WTC11 (cell line): Measurements from ENCODE around the gene CAB39L. TPM values are rescaled to one million over a fixed set of nuclear protein-coding genes. Genes with fewer than 3 reads are reported as not detected.

Experiments used
- ATAC-seq: fragments of 200-7000 bp; cut with Tn5 transposase; 2 replicates; pipeline ENCODE4 v1.10.0; 2021; ENCODE audit warnings: mild to moderate bottlenecking, moderate library complexity
- CTCF ChIA-PET: fragments of 300-600 bp; sonication (Branson Sonifier 250); formaldehyde crosslinking; loops from one replicate; lab custom pipeline; 2021; ENCODE audit warnings: antibody characterized with exemption; lab: Charles Lee
- POLR2A ChIA-PET: fragments of 350-600 bp; sonication (Branson Sonifier 250); formaldehyde crosslinking; loops from one replicate; lab custom pipeline; 2021; ENCODE audit warnings: antibody characterized with exemption; lab: Charles Lee
- DNase-seq: peaks from one replicate; pipeline ENCODE4 v3.0.0; 2021; ENCODE audit warnings: low spot score
- H3K27ac Mint-ChIP-seq: 2 replicates; pipeline ENCODE4 v1.8.0; 2021; ENCODE audit warnings: mixed read lengths
- H3K27me3 Mint-ChIP-seq: 2 replicates; pipeline ENCODE4 v1.8.0; 2021; ENCODE audit warnings: low read depth, mild to moderate bottlenecking, moderate library complexity, mixed read lengths
- H3K36me3 Mint-ChIP-seq: 2 replicates; pipeline ENCODE4 v1.8.0; 2021; ENCODE audit warnings: mixed read lengths
- H3K4me1 Mint-ChIP-seq: 2 replicates; pipeline ENCODE4 v1.8.0; 2022; ENCODE audit warnings: mixed read lengths
- H3K4me3 Mint-ChIP-seq: 2 replicates; pipeline ENCODE4 v1.8.0; 2021; ENCODE audit warnings: mild to moderate bottlenecking, moderate library complexity, mixed read lengths
- H3K9me3 Mint-ChIP-seq: 2 replicates; pipeline ENCODE4 v1.8.0; 2021; ENCODE audit warnings: mixed read lengths
- CREM ChIP-seq: sonication (generic); formaldehyde crosslinking; IDR thresholded peaks from 2 replicates; pipeline ENCODE4 v1.8.1; 2022; ENCODE audit warnings: mild to moderate bottlenecking, missing genetic modification reagents, moderate library complexity
- EMX1 ChIP-seq: fragments of 250-450 bp; sonication (Bioruptor Pico); IDR thresholded peaks from 2 replicates; pipeline ENCODE4 v1.8.0; 2021; ENCODE audit warnings: mild to moderate bottlenecking
- FOXP1 ChIP-seq: sonication (generic); formaldehyde crosslinking; IDR thresholded peaks from 2 replicates; pipeline ENCODE4 v1.8.0; 2022; ENCODE audit warnings: missing genetic modification reagents, mild to moderate bottlenecking, moderate library complexity, borderline replicate concordance
- GABPB1 ChIP-seq: sonication (generic); formaldehyde crosslinking; IDR thresholded peaks from 2 replicates; pipeline ENCODE4 v1.8.1; 2023; ENCODE audit warnings: mild to moderate bottlenecking, missing genetic modification reagents
- HMGA2 ChIP-seq: fragments of 250-450 bp; sonication (Bioruptor Pico); IDR thresholded peaks from 2 replicates; pipeline ENCODE4 v1.4.0; 2021; ENCODE audit warnings: mild to moderate bottlenecking, moderate library complexity
- JUN ChIP-seq: sonication (generic); formaldehyde crosslinking; IDR thresholded peaks from 2 replicates; pipeline ENCODE4 v1.8.0; 2023; ENCODE audit warnings: mild to moderate bottlenecking, missing genetic modification reagents
- MXD4 ChIP-seq: fragments of 250-450 bp; sonication (Bioruptor Pico); IDR thresholded peaks from 2 replicates; pipeline ENCODE4 v1.8.0; 2021; ENCODE audit warnings: mild to moderate bottlenecking, moderate library complexity, borderline replicate concordance
- MYBL2 ChIP-seq: sonication (generic); formaldehyde crosslinking; IDR thresholded peaks from 2 replicates; pipeline ENCODE4 v1.8.1; 2023; ENCODE audit warnings: mild to moderate bottlenecking, moderate library complexity, missing genetic modification reagents
- PRRX2 ChIP-seq: fragments of 250-450 bp; sonication (Bioruptor Pico); IDR thresholded peaks from 2 replicates; pipeline ENCODE4 v1.8.0; 2021; ENCODE audit warnings: mild to moderate bottlenecking
- SMAD4 ChIP-seq: sonication (generic); formaldehyde crosslinking; IDR thresholded peaks from 2 replicates; pipeline ENCODE4 v1.8.0; 2022; ENCODE audit warnings: mild to moderate bottlenecking, missing genetic modification reagents
- TEAD4 ChIP-seq: sonication (generic); formaldehyde crosslinking; IDR thresholded peaks from 2 replicates; pipeline ENCODE4 v1.8.0; 2022; ENCODE audit warnings: mild to moderate bottlenecking, missing genetic modification reagents
- ZBTB21 ChIP-seq: sonication (generic); formaldehyde crosslinking; IDR thresholded peaks from 2 replicates; pipeline ENCODE4 v1.8.1; 2023; ENCODE audit warnings: mild to moderate bottlenecking, missing genetic modification reagents, borderline replicate concordance
- ZNF121 ChIP-seq: sonication (generic); formaldehyde crosslinking; IDR thresholded peaks from 2 replicates; pipeline ENCODE4 v1.8.0; 2023; ENCODE audit warnings: missing genetic modification reagents
- ZNF219 ChIP-seq: sonication (generic); formaldehyde crosslinking; IDR thresholded peaks from 2 replicates; pipeline ENCODE4 v1.8.0; 2023; ENCODE audit warnings: missing genetic modification reagents, mild to moderate bottlenecking, borderline replicate concordance
- ZNF396 ChIP-seq: fragments of 250-450 bp; sonication (Bioruptor Pico); IDR thresholded peaks from 2 replicates; pipeline ENCODE4 v1.8.0; 2021; ENCODE audit warnings: mild to moderate bottlenecking, moderate library complexity, borderline replicate concordance
- total RNA-seq: library from RNA; stranded (reverse); gene quantifications from 3 replicates; pipeline ENCODE4 v1.2.3, GENCODE V29; 2021
- TF ChIP-seq, protein P1 (sequence below): sonication (generic); formaldehyde crosslinking; IDR thresholded peaks from 2 replicates; pipeline ENCODE4 v1.8.0; 2022; ENCODE audit warnings: mild to moderate bottlenecking, missing genetic modification reagents
- TF ChIP-seq, protein P2 (sequence below): sonication (generic); formaldehyde crosslinking; IDR thresholded peaks from 2 replicates; pipeline ENCODE4 v1.8.1; 2023; ENCODE audit warnings: mild to moderate bottlenecking, missing genetic modification reagents
- TF ChIP-seq, protein P3 (sequence below): fragments of 200-600 bp; IDR thresholded peaks from 2 replicates; pipeline ENCODE4 v1.8.0; 2022; ENCODE audit warnings: antibody characterized with exemption
- TF ChIP-seq, protein P4 (sequence below): sonication (generic); formaldehyde crosslinking; IDR thresholded peaks from 2 replicates; pipeline ENCODE4 v1.8.0; 2023; ENCODE audit warnings: missing genetic modification reagents
- TF ChIP-seq, protein P5 (sequence below): fragments of 250-450 bp; sonication (Bioruptor Pico); IDR thresholded peaks from 2 replicates; pipeline ENCODE4 v1.9.0; 2021; ENCODE audit warnings: mild to moderate bottlenecking

Gene CAB39L
- total RNA-seq, 1 experiment from 2014 or later: 3.3 TPM

DNA sequence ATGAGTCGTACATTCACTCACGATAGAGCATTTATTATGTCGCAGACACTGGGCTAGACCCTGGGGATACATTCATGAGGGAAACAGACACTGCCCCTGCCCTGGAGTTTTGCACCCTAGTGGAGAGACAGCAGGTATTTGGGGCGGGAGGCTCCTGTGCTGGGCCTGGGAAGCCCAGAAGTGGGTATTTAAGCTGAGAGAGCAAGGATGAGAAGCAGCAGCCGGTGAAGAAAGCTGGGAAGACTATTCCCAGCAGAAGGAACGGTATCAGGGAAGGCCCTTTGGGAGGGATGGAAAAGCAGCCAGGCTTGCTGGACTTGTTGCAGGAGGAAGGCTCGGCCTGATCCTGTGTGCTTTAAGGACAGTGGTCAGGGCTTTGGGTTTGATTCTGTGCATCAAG, 141.6 kb downstream of the CAB39L start:
- Mint-ChIP-seq H3K9me3 (no peaks in the 10 kb centered on the region), H3K27me3 (no peaks in the 10 kb centered on the region; the same call in 1 of the 2 replicates), H3K4me3 (no peak overlapping the region), H3K36me3 (no peaks in the 10 kb centered on the region), H3K27ac (0 out of 2 replicates have a peak overlapping the region, but pooled peaks have one; percentile 26), H3K4me1 (peaks cover 35% of the 10 kb centered on the region)
- ATAC-seq (no peak), DNase-seq (no peak)
- ChIA-PET CTCF (interaction anchor here (0.8 to 0.9 kb wide), 2 partner anchors 28 to 142 kb away, joined by 3 read pairs; partner anchors contain the start of genes CAB39L and SETDB2), POLR2A (no interaction called here)
- no peak for TF ChIP-seq EMX1 (CRISPR knock-in tag)
- TF ChIP-seq MXD4 (CRISPR knock-in tag): no peak
- TF ChIP-seq, protein P1, sequence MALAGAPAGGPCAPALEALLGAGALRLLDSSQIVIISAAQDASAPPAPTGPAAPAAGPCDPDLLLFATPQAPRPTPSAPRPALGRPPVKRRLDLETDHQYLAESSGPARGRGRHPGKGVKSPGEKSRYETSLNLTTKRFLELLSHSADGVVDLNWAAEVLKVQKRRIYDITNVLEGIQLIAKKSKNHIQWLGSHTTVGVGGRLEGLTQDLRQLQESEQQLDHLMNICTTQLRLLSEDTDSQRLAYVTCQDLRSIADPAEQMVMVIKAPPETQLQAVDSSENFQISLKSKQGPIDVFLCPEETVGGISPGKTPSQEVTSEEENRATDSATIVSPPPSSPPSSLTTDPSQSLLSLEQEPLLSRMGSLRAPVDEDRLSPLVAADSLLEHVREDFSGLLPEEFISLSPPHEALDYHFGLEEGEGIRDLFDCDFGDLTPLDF (CRISPR knock-in tag): no peak
- TF ChIP-seq MYBL2 (CRISPR knock-in tag): no peak
- no peak for TF ChIP-seq SMAD4 (CRISPR knock-in tag)
- TF ChIP-seq ZNF121 (CRISPR knock-in tag): no peak
- no peak for TF ChIP-seq ZNF219 (CRISPR knock-in tag)
- no peak for TF ChIP-seq GABPB1 (CRISPR knock-in tag)
- TF ChIP-seq TEAD4 (CRISPR knock-in tag): no peak

DNA sequence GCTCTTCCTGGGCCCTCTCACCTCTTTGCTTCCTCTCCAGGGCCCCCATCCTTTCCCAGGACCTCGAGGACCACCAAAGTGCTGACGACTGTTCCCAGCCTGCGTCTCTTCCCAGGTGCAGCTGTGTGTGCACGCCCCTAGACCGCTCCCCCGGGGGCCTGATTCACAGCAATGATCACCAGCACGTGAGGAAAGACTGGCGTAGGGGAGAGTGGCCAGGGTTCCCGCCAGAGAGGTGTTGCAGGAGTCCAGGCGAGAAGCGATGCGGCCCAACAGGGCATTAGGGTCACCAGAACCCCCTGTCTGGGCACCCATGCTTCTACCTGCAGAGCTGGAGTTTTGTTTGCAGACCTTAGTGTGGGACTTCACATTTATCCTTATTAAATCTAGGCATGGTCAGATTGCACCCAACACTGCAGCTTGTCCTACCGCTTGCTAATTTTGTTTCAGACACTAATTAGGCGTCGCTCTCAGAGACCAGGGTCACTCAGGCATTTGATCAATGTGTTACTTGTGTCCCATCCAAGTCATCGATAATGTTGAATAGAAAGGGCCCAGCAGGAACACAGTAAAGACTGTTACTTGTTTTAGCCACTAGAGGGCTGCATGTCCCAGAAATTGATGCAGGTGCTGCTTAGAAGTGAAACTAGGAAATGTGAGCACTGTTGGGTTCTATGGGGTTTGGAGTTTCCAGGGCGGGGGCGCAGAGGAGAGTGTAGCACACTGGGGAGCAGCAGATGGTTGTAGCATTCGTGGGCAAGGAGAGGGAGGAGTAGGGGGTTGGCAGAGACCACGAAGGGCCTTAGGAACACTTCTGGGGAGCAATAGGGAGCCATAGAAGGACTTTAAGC, 142.9 kb downstream of the CAB39L start:
- Mint-ChIP-seq H3K36me3 (no peaks in the 10 kb centered on the region), H3K4me1 (peaks cover 35% of the 10 kb centered on the region), H3K9me3 (no peaks in the 10 kb centered on the region), H3K27ac (no peak overlapping the region), H3K4me3 (no peak overlapping the region), H3K27me3 (no peaks in the 10 kb centered on the region; the same call in 1 of the 2 replicates)
- DNase-seq: peak; percentile 35
- no peak for TF ChIP-seq JUN (CRISPR knock-in tag)
- TF ChIP-seq, protein P2, sequence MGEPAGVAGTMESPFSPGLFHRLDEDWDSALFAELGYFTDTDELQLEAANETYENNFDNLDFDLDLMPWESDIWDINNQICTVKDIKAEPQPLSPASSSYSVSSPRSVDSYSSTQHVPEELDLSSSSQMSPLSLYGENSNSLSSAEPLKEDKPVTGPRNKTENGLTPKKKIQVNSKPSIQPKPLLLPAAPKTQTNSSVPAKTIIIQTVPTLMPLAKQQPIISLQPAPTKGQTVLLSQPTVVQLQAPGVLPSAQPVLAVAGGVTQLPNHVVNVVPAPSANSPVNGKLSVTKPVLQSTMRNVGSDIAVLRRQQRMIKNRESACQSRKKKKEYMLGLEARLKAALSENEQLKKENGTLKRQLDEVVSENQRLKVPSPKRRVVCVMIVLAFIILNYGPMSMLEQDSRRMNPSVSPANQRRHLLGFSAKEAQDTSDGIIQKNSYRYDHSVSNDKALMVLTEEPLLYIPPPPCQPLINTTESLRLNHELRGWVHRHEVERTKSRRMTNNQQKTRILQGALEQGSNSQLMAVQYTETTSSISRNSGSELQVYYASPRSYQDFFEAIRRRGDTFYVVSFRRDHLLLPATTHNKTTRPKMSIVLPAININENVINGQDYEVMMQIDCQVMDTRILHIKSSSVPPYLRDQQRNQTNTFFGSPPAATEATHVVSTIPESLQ (CRISPR knock-in tag): no peak
- TF ChIP-seq, protein P3, sequence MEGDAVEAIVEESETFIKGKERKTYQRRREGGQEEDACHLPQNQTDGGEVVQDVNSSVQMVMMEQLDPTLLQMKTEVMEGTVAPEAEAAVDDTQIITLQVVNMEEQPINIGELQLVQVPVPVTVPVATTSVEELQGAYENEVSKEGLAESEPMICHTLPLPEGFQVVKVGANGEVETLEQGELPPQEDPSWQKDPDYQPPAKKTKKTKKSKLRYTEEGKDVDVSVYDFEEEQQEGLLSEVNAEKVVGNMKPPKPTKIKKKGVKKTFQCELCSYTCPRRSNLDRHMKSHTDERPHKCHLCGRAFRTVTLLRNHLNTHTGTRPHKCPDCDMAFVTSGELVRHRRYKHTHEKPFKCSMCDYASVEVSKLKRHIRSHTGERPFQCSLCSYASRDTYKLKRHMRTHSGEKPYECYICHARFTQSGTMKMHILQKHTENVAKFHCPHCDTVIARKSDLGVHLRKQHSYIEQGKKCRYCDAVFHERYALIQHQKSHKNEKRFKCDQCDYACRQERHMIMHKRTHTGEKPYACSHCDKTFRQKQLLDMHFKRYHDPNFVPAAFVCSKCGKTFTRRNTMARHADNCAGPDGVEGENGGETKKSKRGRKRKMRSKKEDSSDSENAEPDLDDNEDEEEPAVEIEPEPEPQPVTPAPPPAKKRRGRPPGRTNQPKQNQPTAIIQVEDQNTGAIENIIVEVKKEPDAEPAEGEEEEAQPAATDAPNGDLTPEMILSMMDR: peak; percentile 84
- TF ChIP-seq, protein P4, sequence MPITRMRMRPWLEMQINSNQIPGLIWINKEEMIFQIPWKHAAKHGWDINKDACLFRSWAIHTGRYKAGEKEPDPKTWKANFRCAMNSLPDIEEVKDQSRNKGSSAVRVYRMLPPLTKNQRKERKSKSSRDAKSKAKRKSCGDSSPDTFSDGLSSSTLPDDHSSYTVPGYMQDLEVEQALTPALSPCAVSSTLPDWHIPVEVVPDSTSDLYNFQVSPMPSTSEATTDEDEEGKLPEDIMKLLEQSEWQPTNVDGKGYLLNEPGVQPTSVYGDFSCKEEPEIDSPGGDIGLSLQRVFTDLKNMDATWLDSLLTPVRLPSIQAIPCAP (CRISPR knock-in tag): no peak
- POLR2A ChIA-PET: no interaction called here
- ATAC-seq: peak; percentile 79
- CTCF ChIA-PET: interaction anchor here (0.8 to 1.6 kb wide), 5 partner anchors 9 to 307 kb away, joined by 3 to 11 read pairs (median 3); no protein-coding TSS in a partner anchor

DNA sequence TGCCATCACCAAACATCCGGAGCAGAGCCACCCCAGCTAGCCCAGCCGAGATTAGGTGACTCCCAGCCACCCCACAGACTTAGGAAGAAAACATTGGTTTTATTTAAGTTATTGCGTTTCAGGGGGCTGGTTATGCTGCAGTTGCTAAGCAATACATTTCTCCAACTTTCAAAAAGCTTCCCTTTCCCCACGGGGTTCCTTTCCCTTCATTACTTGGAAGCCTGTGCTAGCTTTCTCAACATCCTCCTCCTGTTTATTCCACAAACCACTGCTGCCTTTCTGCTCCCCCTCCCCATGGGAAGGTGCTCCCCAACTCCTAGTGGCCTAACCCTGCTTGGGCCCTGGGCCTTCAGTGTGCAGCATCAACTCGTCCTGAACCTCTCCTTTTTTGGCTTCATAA, 143.6 kb downstream of the CAB39L start:
- no peak for TF ChIP-seq HMGA2 (CRISPR knock-in tag)
- TF ChIP-seq PRRX2: no peak
- TF ChIP-seq ZNF396 (CRISPR knock-in tag): no peak
- TF ChIP-seq, protein P5, sequence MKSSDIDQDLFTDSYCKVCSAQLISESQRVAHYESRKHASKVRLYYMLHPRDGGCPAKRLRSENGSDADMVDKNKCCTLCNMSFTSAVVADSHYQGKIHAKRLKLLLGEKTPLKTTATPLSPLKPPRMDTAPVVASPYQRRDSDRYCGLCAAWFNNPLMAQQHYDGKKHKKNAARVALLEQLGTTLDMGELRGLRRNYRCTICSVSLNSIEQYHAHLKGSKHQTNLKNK (CRISPR knock-in tag): no peak
- TF ChIP-seq JUN (CRISPR knock-in tag): no peak
- no peak for TF ChIP-seq ZNF121 (CRISPR knock-in tag)
- TF ChIP-seq ZBTB21: no peak
- no peak for TF ChIP-seq FOXP1 (CRISPR knock-in tag)
- no peak for TF ChIP-seq CREM (CRISPR knock-in tag)
- no peak for TF ChIP-seq SMAD4 (CRISPR knock-in tag)
- no peaks in the 10 kb centered on the region; the same call in 1 of the 2 replicates for H3K27me3 Mint-ChIP-seq
- no peaks in the 10 kb centered on the region for H3K36me3 Mint-ChIP-seq
- peaks cover 35% of the 10 kb centered on the region for H3K4me1 Mint-ChIP-seq
- no peak overlapping the region for H3K27ac Mint-ChIP-seq
- ATAC-seq (no peak), DNase-seq (no peak)
- no peak overlapping the region for H3K4me3 Mint-ChIP-seq
- CTCF ChIA-PET: interaction anchor here (0.8 to 1.6 kb wide), 5 partner anchors 8 to 308 kb away, joined by 3 to 11 read pairs (median 3); no protein-coding TSS in a partner anchor
- POLR2A ChIA-PET: no interaction called here
- H3K9me3 Mint-ChIP-seq: peaks cover 5% of the 10 kb centered on the region
